Esophagus muscularis mucosa (tissue), 4 donors: Measurements from ENCODE around the gene ROBO1.

ENCODE experiments used
- CTCF ChIP-seq, 3 experiments: fragments of 200-600 bp in 2 of 3; fragments of 450-650 bp in 1 of 3; sonication (generic) in 2 of 3; IDR thresholded peaks; one replicate each; pipeline ENCODE4 v1.5.1; 2017 to 2019; ENCODE audit warnings: antibody characterized with exemption in 3 of 3, mild to moderate bottlenecking in 2 of 3, moderate library complexity in 1 of 3
- EP300 ChIP-seq: sonication (generic); formaldehyde crosslinking; IDR thresholded peaks from one replicate; pipeline ENCODE4 v1.6.1; 2017; ENCODE audit warnings: antibody characterized with exemption
- POLR2A ChIP-seq: fragments of 450-650 bp; IDR thresholded peaks from one replicate; pipeline ENCODE4 v1.6.1; 2017; ENCODE audit warnings: antibody characterized with exemption, moderate library complexity, mild to moderate bottlenecking, low read depth
- POLR2AphosphoS5 ChIP-seq, 2 donors: sonication (generic); formaldehyde crosslinking; IDR thresholded peaks; one replicate each; pipeline ENCODE4 v1.6.1; 2017; ENCODE audit warnings: antibody characterized with exemption in 2 of 2

- TF ChIP-seq CTCF (IDR thresholded peaks at IDR 0.05): no peak
- TF ChIP-seq POLR2A: no peak
- no peak for TF ChIP-seq EP300
- TF ChIP-seq POLR2AphosphoS5 (IDR thresholded peaks at IDR 0.05): no peak
Observed at GRCh38 chr3:79203144-79203519, 564.7 kb downstream of the ROBO1 start.
